GM23338 (cell line): ENCODE results near the gene SERPINE2.

Experiments
- CREB1 ChIP-seq: fragments of 250-450 bp; sonication (Bioruptor Pico); IDR thresholded peaks from 2 replicates; pipeline ENCODE4 v1.5.0; 2020; ENCODE audit warnings: low read depth, mild to moderate bottlenecking, moderate library complexity
- CTCF ChIP-seq, 2 experiments: fragments of 200-600 bp in 1 of 2; sonication (generic) in 1 of 2; conservative IDR thresholded peaks; 2 replicates each; pipeline versions ENCODE4 v1.5.1 to v1.6.1; 2016 to 2017; ENCODE audit warnings: antibody characterized with exemption in 2 of 2, low read depth in 2 of 2, mild to moderate bottlenecking in 2 of 2, moderate library complexity in 1 of 2
- ETS1 ChIP-seq: IDR thresholded peaks from 2 replicates; pipeline ENCODE4 v1.6.1; 2016; ENCODE audit warnings: antibody characterized with exemption
- EZH2 ChIP-seq: fragments of 200-600 bp; sonication (generic); IDR thresholded peaks from one replicate; pipeline ENCODE4 v1.8.0; 2017; ENCODE audit warnings: antibody characterized with exemption, mild to moderate bottlenecking, low read depth; ENCODE audit not compliant: unreplicated experiment
- EZH2phosphoT487 ChIP-seq: fragments of 200-600 bp; sonication (generic); IDR thresholded peaks from one replicate; pipeline ENCODE4 v1.8.1; 2018; ENCODE audit warnings: antibody characterized with exemption; ENCODE audit not compliant: unreplicated experiment
- JUNB ChIP-seq: IDR thresholded peaks from one replicate; pipeline ENCODE4 v1.6.1; 2016; ENCODE audit warnings: antibody characterized with exemption; ENCODE audit not compliant: unreplicated experiment
- NANOG ChIP-seq: IDR thresholded peaks from 2 replicates; pipeline ENCODE4 v1.6.1; 2016; ENCODE audit warnings: antibody characterized with exemption, borderline replicate concordance
- POLR2AphosphoS5 ChIP-seq: IDR thresholded peaks from 2 replicates; pipeline ENCODE4 v1.6.1; 2016; ENCODE audit warnings: antibody characterized with exemption, low read depth
- REST ChIP-seq: IDR thresholded peaks from one replicate; pipeline ENCODE4 v1.6.1; 2018; ENCODE audit warnings: antibody characterized with exemption; ENCODE audit not compliant: unreplicated experiment
- STAT1 ChIP-seq: IDR thresholded peaks from one replicate; pipeline ENCODE4 v1.6.1; 2016; ENCODE audit warnings: antibody characterized with exemption; ENCODE audit not compliant: unreplicated experiment
- ZNF114 ChIP-seq: fragments of 250-450 bp; sonication (Bioruptor Pico); IDR thresholded peaks from 2 replicates; pipeline ENCODE4 v1.5.0; 2020; ENCODE audit warnings: mild to moderate bottlenecking, moderate library complexity
- ZNF331 ChIP-seq: fragments of 250-450 bp; sonication (Bioruptor Pico); IDR thresholded peaks from 2 replicates; pipeline ENCODE4 v1.5.0; 2020; ENCODE audit warnings: low read depth, mild to moderate bottlenecking, moderate library complexity
- ZNF462 ChIP-seq: fragments of 250-450 bp; sonication (Bioruptor Pico); IDR thresholded peaks from 2 replicates; pipeline ENCODE4 v1.5.0; 2020; ENCODE audit warnings: mild to moderate bottlenecking, moderate library complexity

GRCh38 chr2:224011837-224012236 lies 27.2 kb downstream of the SERPINE2 start:
- TF ChIP-seq CTCF (conservative IDR thresholded peaks at IDR 0.05; ENCODE audit: low read depth in 2 of 2) (no peak), REST (no peak), ETS1 (no peak), EZH2 (no peak), EZH2phosphoT487 (no peak), POLR2AphosphoS5 (no peak), CREB1 (CRISPR knock-in tag) (no peak), ZNF114 (CRISPR knock-in tag) (no peak), JUNB (no peak), ZNF331 (CRISPR knock-in tag) (no peak), NANOG (no peak), ZNF462 (CRISPR knock-in tag) (no peak), STAT1 (no peak)
